AG04450 (cell line): ENCODE results near the gene ZNF408. TPM values are rescaled to one million over a fixed set of nuclear protein-coding genes. Genes with fewer than 3 reads are reported as not detected.

Source experiments
- CTCF ChIA-PET: fragments of 300-600, 350-600 bp; formaldehyde crosslinking; extraction: SDS; loops from one replicate; lab custom pipeline; 2022; ENCODE audit warnings: antibody characterized with exemption, inconsistent platforms; lab: Charles Lee
- POLR2A ChIA-PET: fragments of 350-600 bp; formaldehyde crosslinking; extraction: SDS; loops from one replicate; lab custom pipeline; 2021; ENCODE audit warnings: antibody characterized with exemption, inconsistent platforms; lab: Yijun Ruan, JAX
- DNase-seq: peaks from one replicate; pipeline ENCODE4 v3.0.0-alpha.2; 2011; ENCODE audit warnings: low read depth, low spot score
- H3K27ac ChIP-seq: one replicate; pipeline ENCODE4 v1.5.1; 2012; ENCODE audit warnings: low read depth, low read length, control low read depth
- H3K27me3 ChIP-seq: one replicate; pipeline ENCODE4 v1.6.0; 2012; ENCODE audit warnings: low read length; ENCODE audit not compliant: control insufficient read depth, insufficient read depth
- H3K4me3 ChIP-seq: 2 replicates; pipeline ENCODE4 v1.5.1; 2011; ENCODE audit warnings: mild to moderate bottlenecking, low read depth, low read length, control low read depth
- H3K9me3 ChIP-seq: 2 replicates; pipeline ENCODE4 v1.5.1; 2012; ENCODE audit warnings: low read length; ENCODE audit not compliant: control insufficient read depth, insufficient read depth
- CTCF ChIP-seq: IDR thresholded peaks from 2 replicates; pipeline ENCODE4 v1.5.1; 2011; ENCODE audit warnings: low read depth, low read length, control low read depth, inconsistent platforms
- polyA plus RNA-seq: library from polyadenylated mRNA; depleted of rRNA; stranded (reverse); fragments of >200 nt; gene quantifications from 2 replicates; pipeline ENCODE4 v1.2.3, GENCODE V29; 2011

ZNF408 gene
- polyA plus RNA-seq, 1 experiment: 4.9 TPM

- POLR2A ChIA-PET: no interaction called here
- H3K4me3 ChIP-seq: no peak overlapping the region
- DNase-seq: no peak
- CTCF ChIA-PET: no interaction called here
- H3K27me3 ChIP-seq: no peaks in the 10 kb centered on the region
- TF ChIP-seq CTCF: no peak
- no peaks in the 10 kb centered on the region for H3K9me3 ChIP-seq
- peak overlapping the region; percentile 11 for H3K27ac ChIP-seq
These were observed 19.0 kb upstream of the ZNF408 start for GRCh38 chr11:46681814-46682213.

- H3K4me3 ChIP-seq: no peak overlapping the region
- no peak for DNase-seq
- no peak for TF ChIP-seq CTCF
- ChIA-PET CTCF (interaction anchor here (0.6 kb wide), 1 partner anchor 36 kb away, joined by 3 read pairs; no protein-coding TSS in a partner anchor), POLR2A (interaction anchor here (0.7 to 1.8 kb wide), 3 partner anchors 8 to 202 kb away, joined by 3 to 7 read pairs (median 4); partner anchors contain the start of genes ARHGAP1 and ZNF408)
- no peaks in the 10 kb centered on the region for H3K27me3 ChIP-seq
- no peak overlapping the region for H3K27ac ChIP-seq
- no peaks in the 10 kb centered on the region for H3K9me3 ChIP-seq
These were observed 17.8 kb upstream of the ZNF408 start for GRCh38 chr11:46682773-46683752.

- no peaks in the 10 kb centered on the region for H3K27me3 ChIP-seq
- no peak overlapping the region for H3K4me3 ChIP-seq
- H3K27ac ChIP-seq: no peak overlapping the region
- no peak for DNase-seq
- ChIA-PET POLR2A (interaction anchor here (0.8 to 1.8 kb wide), 2 partner anchors 8 to 9 kb away, joined by 3 to 7 read pairs; no protein-coding TSS in a partner anchor), CTCF (interaction anchor here (1.3 kb wide), 1 partner anchor 13 kb away, joined by 3 read pairs; no protein-coding TSS in a partner anchor)
- no peaks in the 10 kb centered on the region for H3K9me3 ChIP-seq
- no peak for TF ChIP-seq CTCF
These were observed 16.5 kb upstream of the ZNF408 start for GRCh38 chr11:46684367-46684766.

DNA sequence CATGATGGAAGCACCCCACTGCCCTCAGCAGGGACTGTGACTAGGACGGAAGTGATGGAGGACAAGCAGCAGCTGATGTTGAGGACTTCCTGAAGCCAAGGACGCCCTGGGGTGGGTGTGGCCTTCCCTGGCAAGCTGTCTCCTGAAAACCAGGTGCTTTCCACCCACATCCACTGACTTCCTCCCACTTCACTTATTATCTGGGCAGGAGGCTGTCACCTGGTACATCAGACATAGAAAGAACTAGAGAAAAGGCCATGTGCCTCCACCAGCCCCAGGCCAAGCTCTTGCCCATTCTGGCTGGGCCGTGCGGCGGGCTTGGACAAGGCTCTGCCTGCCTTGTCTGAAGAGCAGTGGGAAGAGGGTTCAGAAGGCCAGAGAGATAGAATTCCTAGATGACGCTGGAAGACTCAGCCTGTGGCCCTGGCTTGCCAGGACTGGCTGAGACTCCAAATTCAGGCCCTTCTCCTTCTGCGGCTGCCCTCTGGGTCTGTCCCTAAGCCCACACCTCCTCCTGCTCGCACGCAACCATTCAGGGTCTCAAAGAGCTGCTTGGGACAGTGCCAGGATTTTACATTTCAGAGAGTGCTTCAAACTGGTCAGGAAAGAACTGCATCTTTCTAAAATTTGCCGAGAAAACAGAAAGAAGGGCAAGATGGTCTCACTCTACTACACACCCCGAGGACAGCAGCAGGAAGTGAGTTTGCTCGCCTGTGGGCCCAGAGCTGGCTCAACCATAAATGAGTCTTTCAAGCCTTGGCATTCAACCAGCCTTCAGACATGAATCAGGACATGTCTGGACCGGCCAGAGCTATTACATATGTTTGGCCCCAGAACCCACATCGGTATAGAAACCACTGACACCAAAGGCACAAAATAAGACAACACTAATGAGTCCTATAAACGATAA, 13.7 kb upstream of the ZNF408 start:
- no peak overlapping the region for H3K4me3 ChIP-seq
- H3K27ac ChIP-seq: peak overlapping the region; percentile 86
- H3K27me3 ChIP-seq: no peaks in the 10 kb centered on the region
- peak; percentile 78 for DNase-seq
- ChIA-PET CTCF (interaction anchor here (1.1 kb wide), 1 partner anchor 15 kb away, joined by 3 read pairs; no protein-coding TSS in a partner anchor), POLR2A (interaction anchor here (0.6 to 2.4 kb wide), 4 partner anchors 9 to 29 kb away, joined by 3 to 8 read pairs (median 4); partner anchors contain the start of genes ARHGAP1 and ZNF408)
- TF ChIP-seq CTCF: no peak
- no peaks in the 10 kb centered on the region for H3K9me3 ChIP-seq
